Effector memory CD4-positive, alpha-beta T cell (primary cell): ENCODE measurements around the gene SLC1A4.

Experiments
- DNase-seq, 3 donors: peaks; one replicate each; pipeline ENCODE4 v3.0.0-alpha.2; 2020
- H3K27ac ChIP-seq: 2 replicates; pipeline ENCODE4 v1.7.0; 2013; ENCODE audit warnings: mild to moderate bottlenecking, low read length, moderate library complexity; ENCODE audit not compliant: insufficient read depth, poor library complexity, severe bottlenecking
- H3K27me3 ChIP-seq: replicated peaks from 2 replicates; pipeline ENCODE4 v1.7.0; 2013; ENCODE audit warnings: mild to moderate bottlenecking, low read length; ENCODE audit not compliant: insufficient read depth, control insufficient read depth, poor library complexity, severe bottlenecking
- H3K36me3 ChIP-seq: 2 replicates; pipeline ENCODE4 v1.7.0; 2013; ENCODE audit warnings: mild to moderate bottlenecking, low read length, moderate library complexity; ENCODE audit not compliant: control insufficient read depth, insufficient read depth
- H3K4me1 ChIP-seq: 2 replicates; pipeline ENCODE4 v1.7.0; 2013; ENCODE audit warnings: low read length, mild to moderate bottlenecking; ENCODE audit not compliant: control insufficient read depth, insufficient read depth, poor library complexity, severe bottlenecking
- H3K4me3 ChIP-seq: 2 replicates; pipeline ENCODE4 v1.7.0; 2013; ENCODE audit warnings: low read length, low read depth, mild to moderate bottlenecking; ENCODE audit not compliant: insufficient read depth, poor library complexity, severe bottlenecking
- H3K9me3 ChIP-seq: 2 replicates; pipeline ENCODE4 v1.7.0; 2013; ENCODE audit warnings: mild to moderate bottlenecking, low read length, moderate library complexity; ENCODE audit not compliant: control insufficient read depth

The SLC1A4 gene

DNA sequence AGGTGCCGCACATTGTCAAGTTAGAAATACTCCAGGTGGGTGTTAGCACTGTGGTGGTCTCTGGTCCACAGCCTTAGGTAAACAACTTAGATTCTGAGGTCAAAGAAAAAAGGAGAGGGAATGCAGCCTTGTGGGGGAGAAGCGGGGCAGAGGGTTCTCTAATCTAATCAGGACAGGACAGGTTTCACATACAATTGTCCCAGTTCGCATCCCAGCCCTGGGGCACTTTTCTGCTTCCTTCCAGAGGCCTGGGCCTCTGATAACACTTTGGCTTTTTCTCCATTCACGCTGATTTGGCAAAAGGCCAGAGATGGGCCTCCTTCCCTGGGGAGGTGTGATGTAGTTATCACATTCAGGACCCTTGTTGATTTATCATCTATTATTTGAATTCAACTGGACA, 32.5 kb downstream of the SLC1A4 start:
- H3K9me3 ChIP-seq, result no peaks in the 10 kb centered on the region
- no peak overlapping the region for H3K27ac ChIP-seq
- H3K36me3 ChIP-seq, result peaks cover 5% of the 10 kb centered on the region
- no peak overlapping the region for H3K4me3 ChIP-seq
- no peak for DNase-seq
- H3K4me1 ChIP-seq, result no peaks in the 10 kb centered on the region
- no peaks in the 10 kb centered on the region for H3K27me3 ChIP-seq

DNA sequence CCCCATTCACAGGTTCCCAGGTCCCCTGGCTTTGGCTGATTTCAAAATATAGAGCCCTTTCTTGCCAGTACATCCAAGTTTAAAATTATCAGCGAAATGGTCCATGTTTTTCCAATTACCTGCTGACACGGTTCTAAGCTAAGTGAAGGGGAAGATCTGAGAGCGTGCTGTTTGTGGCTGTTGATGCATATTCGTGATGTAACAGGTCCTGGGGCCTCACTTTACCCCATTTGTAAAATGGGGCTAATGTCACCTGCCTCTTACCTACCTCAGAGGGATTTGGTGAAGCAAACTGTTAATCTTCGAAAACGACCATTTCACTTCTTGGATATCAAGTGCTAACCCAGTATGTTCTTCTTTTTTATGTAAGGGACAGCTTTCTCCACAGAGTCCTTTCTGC, 33.0 kb downstream of the SLC1A4 start:
- Histone ChIP-seq H3K27ac (no peak overlapping the region), H3K36me3 (peaks cover 5% of the 10 kb centered on the region), H3K27me3 (no peaks in the 10 kb centered on the region), H3K4me3 (no peak overlapping the region), H3K4me1 (no peaks in the 10 kb centered on the region), H3K9me3 (no peaks in the 10 kb centered on the region)
- no peak for DNase-seq

DNA sequence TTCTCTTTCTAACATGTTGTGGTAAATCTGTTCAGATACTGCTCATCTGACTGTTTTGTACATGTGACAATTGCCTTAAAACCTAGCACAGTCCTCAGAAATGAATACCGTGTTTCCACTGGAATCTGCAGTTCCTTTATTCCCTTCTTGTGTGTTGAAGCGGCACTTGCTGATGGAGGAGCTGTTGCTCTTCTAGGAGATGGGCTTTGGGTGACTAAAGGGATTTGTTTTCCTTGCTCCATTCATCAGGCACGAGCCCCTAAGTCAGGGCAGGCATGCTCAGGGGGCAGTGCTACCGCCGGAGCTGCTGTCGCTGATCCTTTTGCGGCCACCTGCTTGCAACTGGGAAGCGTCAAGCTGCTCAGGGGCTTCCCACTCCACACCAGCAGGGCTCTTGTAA, 34.5 kb downstream of the SLC1A4 start:
- Histone ChIP-seq H3K27ac (no peak overlapping the region), H3K4me1 (no peaks in the 10 kb centered on the region), H3K36me3 (peaks cover 5% of the 10 kb centered on the region), H3K4me3 (no peak overlapping the region), H3K9me3 (no peaks in the 10 kb centered on the region), H3K27me3 (no peaks in the 10 kb centered on the region)
- DNase-seq, result no peak

GRCh38 chr2:65024149-65024829, 35.1 kb downstream of the SLC1A4 start:
- Histone ChIP-seq H3K4me3 (no peak overlapping the region), H3K27ac (no peak overlapping the region), H3K27me3 (no peaks in the 10 kb centered on the region), H3K9me3 (no peaks in the 10 kb centered on the region), H3K36me3 (peaks cover 5% of the 10 kb centered on the region), H3K4me1 (no peaks in the 10 kb centered on the region)
- DNase-seq, result no peak

GRCh38 chr2:65025453-65026123, 36.4 kb downstream of the SLC1A4 start:
- Histone ChIP-seq H3K4me3 (no peak overlapping the region), H3K36me3 (peaks cover 5% of the 10 kb centered on the region), H3K9me3 (no peaks in the 10 kb centered on the region), H3K27ac (no peak overlapping the region), H3K4me1 (no peaks in the 10 kb centered on the region), H3K27me3 (no peaks in the 10 kb centered on the region)
- no peak for DNase-seq

DNA sequence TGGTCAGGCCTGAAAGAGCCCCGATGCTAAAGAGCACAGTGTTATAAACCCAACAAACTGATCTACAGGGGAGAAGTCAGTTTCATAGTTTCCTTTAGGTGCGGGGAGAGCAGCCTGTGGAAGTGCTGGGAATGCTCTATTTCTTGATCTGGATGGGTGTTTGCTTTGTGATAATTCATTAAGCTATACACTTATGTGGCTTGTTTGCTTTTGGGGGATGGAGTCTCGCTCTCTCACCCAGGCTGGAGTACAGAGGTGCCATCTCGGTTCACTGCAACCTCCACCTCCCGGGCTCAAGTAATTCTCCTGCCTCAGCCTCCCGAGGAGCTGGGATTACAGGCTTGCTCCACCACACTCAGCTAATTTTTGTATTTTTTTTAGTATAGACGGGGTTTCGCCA, 37.0 kb downstream of the SLC1A4 start:
- H3K36me3 ChIP-seq, result peaks cover under 1% of the 10 kb centered on the region
- H3K27me3 ChIP-seq, result no peaks in the 10 kb centered on the region
- DNase-seq, result no peak
- H3K27ac ChIP-seq, result no peak overlapping the region
- H3K9me3 ChIP-seq, result no peaks in the 10 kb centered on the region
- no peak overlapping the region for H3K4me3 ChIP-seq
- peaks cover 2% of the 10 kb centered on the region for H3K4me1 ChIP-seq

DNA sequence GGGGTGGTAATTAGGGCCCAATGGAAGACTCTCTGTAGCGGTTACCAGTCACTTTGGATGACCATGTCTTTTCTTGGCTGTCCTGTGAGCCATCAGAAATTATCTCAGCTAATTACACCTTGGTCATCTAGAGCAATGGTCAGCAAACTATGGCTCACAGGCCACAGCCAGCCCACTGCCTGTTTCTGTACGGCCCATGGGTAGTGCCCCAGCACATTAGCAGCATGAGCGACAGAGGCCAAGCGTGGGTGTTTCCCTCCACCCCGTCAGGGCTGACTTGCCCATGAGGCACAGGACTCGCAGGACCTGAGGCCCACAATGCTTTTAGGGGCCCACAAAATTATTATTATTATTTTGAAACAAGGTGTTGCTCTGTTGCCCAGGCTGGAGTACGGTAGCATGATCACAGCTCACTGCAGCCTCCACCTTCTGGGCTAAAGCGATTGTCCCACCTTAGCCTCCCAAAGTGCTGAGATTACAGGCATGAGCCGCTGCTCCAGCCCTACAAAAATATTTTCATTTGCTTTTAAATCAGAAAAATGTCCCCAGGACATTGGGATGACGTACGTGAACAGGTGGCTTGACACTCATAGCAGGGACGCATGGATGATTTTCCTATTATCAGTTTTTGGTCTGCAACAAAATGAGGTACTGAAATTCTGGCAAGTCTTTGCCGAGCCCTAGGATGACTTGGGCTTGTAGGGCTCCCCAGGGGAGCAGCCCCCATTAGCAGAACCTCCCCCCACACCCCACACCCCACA, 37.7 kb downstream of the SLC1A4 start:
- no peaks in the 10 kb centered on the region for H3K36me3 ChIP-seq
- no peaks in the 10 kb centered on the region for H3K9me3 ChIP-seq
- H3K4me1 ChIP-seq, result peaks cover 8% of the 10 kb centered on the region
- H3K27ac ChIP-seq, result no peak overlapping the region
- no peak overlapping the region for H3K4me3 ChIP-seq
- DNase-seq, result no peak
- H3K27me3 ChIP-seq, result no peaks in the 10 kb centered on the region

- Histone ChIP-seq H3K27ac (no peak overlapping the region), H3K9me3 (no peaks in the 10 kb centered on the region), H3K4me1 (peaks cover 16% of the 10 kb centered on the region), H3K4me3 (no peak overlapping the region), H3K27me3 (no peaks in the 10 kb centered on the region), H3K36me3 (no peaks in the 10 kb centered on the region)
- DNase-seq, result no peak
Observed at GRCh38 chr2:65027616-65028244, 38.5 kb downstream of the SLC1A4 start.

DNA sequence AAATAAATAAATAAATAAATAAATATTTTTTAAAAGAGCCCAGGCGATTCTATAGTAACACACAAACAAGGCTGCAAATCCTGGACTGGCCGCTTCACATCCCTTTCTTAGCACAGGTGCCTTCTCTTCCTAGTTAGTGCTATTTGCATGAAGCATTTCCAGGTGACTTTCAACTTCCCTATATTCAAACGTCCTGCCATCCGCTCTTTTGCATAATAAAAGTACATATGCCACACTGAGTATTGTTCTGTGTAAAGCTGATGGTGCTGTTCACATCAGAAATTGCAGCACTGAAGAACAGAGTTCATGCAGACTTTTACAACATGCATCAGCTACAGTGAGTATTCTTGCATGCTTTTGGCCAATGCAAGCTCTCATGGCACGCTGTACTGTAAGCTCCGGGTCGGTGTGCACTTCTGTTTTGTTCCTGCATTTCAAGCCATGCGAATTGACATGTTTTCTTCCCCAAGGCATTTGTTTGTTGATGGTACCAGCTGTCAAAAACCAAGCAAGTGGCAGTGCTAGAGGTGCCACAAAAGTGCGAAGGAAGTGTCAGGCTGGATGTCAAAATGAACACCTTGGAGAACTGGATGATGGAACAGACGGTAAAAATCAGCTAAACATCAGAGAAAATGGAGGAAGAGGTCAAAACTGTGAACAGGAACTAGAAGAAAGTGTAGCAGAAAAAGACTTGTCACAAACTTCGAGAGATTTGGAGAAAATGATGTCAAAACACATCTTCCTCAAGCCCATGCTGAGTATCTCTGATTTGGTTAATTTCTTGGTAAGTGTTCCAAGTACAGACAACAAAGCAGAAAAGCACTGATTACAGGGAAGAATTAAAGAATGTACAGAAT, 41.5 kb downstream of the SLC1A4 start:
- no peak for DNase-seq
- no peak overlapping the region for H3K4me3 ChIP-seq
- H3K4me1 ChIP-seq, result peaks cover 16% of the 10 kb centered on the region
- H3K27ac ChIP-seq, result no peak overlapping the region
- H3K27me3 ChIP-seq, result no peaks in the 10 kb centered on the region
- H3K9me3 ChIP-seq, result no peaks in the 10 kb centered on the region
- no peaks in the 10 kb centered on the region for H3K36me3 ChIP-seq
